Activated CD4-positive, CD25-positive, alpha-beta regulatory T cell treated with anti-CD3 and anti-CD28 coated beads, Interleukin-2, amount 50 U/mL, for 16 hours (primary cell): ENCODE results near the gene SPATA13.
"Not testable (repeated sequence)": the region's sequence is repeated elsewhere in the genome, so short reads cannot be mapped to it uniquely, and the experiment has no call there.

Experiments used
- DNase-seq: peaks from one replicate; pipeline ENCODE4 v3.0.0-alpha.2; 2020; ENCODE audit warnings: low read depth, low spot score

The SPATA13 gene

DNA sequence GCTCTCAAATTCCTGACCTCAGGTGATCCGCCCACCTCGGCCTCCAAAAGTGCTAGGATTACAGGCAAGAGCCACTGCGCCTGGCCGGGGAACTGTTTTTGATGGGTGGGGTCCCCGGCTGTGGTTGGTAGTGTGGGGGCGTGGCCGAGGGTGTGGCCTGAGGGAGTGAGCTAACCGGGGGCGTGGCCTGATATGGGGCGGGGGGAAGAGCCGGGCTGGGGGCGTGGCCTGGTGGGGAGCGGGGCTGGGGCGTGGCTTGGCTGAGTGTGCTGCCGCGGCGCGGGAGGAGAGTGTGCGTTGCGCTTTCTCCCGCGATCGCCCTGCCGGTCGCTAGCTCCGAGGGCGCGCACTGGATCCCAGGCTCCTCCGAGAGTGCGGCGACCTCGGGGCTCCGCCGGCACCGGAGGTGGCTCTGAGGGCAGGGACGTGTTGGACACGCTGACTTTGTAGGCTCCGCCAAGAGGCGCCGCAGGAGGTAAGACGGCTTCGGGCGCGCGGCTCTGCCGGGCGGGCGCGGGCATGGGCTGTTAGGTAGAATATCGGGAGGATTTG lies at the start of gene SPATA13:
SPATA13 (plus strand) TSS at position 263 of the 552 bp plus-strand sequence. CDS start 62,210 bp downstream, outside the sequence.
- peak; percentile 84 for DNase-seq

DNA sequence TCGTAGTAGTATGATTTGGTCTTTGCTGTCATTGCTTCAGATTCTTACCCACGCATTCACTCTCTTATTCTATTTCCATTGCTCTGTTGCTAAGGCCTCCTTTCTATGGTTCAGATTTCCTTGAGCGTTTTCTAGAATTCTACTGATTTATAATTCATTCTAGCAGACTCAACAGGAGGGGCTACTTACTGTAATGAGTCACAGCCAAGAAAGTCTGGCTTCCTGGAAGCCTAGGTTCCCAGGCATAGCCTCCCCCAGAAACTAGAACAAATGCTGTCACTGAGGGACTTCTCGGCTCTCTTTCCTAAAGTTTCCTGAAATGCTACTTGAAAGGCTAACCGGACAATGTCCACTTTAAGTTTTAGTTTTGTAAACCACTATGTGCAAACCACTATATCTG lies 47.7 kb upstream of the SPATA13 start:
- DNase-seq: no peak

DNA sequence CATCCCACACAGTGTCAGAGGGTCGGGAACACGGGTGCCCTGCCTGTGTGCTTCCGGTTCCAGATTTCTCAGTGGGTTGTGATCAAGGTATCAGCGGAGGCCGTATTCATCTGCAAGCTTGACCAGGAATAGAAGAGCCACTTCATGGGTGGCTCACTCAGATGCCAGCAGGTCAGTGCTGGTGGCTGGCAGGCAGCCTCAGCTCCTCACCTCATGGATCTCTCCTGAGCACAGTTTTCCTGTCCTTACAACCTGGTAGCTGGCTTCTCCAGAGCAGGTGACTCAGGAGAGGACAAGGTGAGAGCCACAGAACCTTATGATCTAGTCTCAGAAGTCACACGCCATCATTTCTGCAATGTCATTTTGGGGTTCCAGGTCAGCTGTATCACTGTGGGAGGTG lies 44.8 kb upstream of the SPATA13 start:
- no peak for DNase-seq

DNA sequence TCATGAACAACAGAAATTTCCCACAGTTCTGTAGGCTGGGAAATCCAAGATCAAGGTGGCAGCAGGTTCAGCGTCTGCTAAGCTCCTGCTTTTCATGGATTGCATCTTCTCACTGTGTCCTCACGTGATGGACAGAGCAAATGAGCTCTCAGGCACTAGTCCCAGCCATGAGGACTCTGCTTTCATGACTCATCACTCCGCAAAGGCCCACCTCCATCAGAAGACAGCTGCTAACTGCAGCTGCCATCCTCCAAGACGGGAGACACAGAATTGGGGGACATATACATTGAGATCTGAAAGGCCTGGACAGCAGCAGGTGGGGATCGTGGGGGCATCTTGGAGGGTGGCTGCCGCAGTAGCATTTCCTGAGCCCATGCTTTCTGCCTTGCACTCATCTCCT lies 44.4 kb upstream of the SPATA13 start:
- DNase-seq: no peak

DNA sequence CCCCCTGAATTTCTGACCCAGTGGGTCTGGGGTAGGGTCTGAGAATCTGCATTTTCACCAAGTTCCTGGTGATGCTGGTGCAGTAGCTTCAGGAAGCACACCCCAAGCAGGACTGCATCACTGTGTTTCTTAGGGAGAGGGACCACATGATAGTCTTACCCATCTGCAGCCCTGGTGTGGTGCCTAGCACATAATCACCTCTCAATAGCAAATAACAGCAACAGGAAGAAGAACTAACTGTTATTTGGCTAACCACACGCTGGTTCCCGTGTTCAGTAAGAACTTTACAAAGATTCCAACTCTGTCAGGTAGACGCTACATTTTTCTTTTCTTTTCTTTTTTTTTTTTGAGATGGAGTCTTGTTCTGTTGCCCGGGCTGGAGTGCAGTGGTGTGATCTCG lies 41.9 kb upstream of the SPATA13 start:
- DNase-seq: no peak

DNA sequence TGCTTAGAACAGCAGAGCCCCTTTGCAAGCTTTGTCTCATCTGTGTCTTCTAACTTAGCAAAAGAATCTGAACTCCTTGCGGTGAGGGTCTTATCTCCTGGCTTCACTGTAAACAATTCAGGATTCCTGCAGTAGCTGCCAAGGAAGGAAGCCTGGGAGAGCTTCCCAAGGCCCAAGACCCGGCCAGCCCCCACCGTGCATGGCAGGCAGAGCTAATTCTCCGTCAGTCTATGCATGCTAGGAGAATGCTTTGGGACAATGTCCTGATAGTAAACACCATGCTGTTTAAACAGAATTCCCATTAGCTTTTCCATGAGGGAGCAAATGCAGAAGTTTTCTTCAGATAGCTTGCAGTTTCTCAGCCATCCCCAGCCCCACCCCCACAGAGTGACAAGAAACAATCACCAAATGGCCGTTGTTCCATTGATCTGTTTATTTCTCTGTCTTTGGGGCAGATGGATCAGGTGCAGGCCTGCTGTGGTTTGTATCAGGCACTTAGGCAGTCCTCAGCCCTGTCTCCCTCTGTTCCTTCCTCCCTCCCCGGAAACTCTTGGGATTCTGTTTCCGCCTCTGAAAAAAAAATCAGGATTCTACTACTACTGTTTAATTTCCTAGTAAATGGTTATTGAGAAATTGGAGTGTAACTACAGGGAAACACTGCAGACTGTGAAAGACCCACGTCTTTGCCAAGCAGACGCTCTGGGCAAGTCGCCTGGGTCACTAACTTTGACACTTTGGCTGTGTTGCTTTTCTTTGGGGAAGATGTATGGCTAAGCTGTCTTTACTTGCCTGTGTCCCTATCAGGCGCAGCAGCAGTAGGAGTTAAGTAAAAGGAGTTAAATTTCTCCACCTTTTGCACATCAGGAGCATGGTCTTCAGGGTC lies 40.7 kb upstream of the SPATA13 start:
- DNase-seq: no peak

DNA sequence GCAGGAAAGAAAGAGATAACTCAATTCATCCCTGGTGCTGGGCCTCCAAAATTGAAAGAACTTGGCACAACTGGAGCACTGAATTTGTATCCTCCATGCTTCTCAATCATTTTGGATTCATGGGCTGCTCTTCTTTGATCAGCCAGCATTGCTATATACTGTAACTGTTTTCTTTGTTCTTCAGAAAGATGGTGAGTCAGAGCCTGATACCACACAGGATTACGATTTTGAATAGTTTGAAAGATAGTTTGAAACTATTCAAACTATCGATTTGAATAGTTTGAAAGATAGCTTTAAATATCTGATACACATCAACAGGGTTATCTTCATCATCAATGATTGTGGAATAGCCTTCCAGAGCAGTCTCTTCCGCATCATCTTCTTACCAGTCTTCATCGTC lies 38.5 kb upstream of the SPATA13 start:
- DNase-seq: not testable (repeated sequence)

DNA sequence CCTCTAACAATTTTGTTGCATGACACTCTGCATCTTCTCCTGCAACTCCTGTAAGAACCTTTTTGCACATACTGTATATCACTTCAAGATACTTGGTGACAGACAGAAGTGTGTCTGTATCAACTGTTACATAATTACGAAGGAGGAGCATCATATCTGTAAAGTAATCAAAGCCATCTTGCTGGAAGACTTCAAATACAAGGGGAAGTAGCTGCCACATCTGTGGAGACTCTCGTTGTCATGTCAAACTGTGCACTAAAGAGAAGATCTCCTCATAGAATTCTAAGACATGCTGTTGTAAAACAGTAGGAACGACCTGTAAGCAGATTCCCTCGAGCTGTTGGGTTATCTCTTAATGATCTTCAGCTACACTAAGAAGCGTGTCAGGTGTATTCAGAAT lies 38.0 kb upstream of the SPATA13 start:
- DNase-seq: no peak

DNA sequence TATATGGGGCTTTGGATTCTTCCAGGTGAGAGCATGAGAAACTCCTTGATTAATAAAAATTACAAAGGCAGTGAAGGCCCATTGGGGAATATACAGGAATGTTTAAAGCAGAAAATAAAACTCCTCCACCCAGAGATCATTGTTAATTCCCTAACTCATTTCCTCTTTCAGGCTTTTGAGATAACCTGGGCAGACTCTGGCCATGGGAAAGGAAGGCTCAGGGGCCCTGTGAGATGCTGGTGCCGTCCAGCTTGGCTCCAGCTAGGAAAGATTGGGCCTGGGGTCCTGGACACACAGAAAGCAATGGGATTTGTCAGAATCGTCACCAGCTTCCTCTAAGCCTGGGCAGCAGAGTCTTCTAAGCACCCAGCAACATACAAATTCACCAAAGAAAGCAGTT lies 36.8 kb upstream of the SPATA13 start:
- no peak for DNase-seq

DNA sequence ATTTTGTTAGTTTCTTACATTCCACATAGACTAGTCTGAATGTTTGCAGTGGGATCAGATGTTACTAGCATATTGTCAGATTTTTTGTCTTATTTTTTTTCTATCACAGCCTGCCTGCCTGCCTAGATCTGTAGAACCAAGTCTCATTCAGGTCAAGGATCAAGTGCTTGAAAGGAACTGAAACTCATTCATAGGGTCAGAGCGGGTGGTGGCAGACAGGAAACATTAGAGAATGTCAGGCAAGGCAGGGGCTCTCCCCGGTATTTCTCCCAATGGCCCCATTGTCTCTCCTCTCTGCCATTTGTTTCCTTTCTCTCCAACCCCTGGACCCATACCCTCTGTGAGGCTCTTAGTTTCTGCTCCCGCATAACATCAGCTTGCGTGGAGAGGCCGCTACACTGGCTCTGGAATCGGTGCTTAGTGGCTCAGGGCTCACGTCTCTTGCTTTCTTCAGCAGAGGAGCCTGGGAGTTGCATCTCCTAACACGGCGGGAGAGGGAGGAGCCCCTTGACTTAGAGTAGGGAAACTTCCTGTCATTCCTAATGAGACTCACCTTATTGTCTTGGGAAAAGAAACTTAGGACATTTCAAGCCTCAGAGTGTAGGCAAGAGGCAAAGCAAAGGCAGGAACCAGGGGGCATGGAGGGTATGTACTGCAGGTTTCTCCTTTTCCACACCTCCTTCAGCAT lies 35.6 kb upstream of the SPATA13 start:
- DNase-seq: no peak

DNA sequence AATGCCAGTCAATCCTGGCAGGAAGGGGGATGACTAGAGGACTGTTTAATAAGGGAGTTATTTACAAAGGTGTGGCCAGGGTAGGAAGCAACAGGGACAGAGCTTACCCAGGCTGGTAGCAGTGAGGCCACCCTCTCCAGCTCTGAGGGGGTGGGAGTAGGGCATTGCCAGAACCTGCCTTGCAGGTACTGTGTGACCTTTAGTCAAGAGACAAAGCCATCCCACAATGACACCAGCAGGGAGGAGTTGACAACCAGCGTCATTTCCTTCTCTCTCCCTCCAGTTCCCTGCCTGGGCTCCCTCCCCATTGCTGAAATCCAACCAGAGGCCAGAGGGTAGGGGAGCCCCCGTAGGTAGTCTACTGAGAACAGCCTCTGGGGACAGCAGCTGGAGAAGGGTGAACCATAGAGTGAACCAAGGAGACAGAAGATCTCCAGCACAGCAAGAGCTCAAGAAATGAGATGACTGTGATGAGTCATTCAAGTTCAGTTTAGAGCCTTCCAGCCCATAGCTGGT lies 33.3 kb upstream of the SPATA13 start:
- no peak for DNase-seq

DNA sequence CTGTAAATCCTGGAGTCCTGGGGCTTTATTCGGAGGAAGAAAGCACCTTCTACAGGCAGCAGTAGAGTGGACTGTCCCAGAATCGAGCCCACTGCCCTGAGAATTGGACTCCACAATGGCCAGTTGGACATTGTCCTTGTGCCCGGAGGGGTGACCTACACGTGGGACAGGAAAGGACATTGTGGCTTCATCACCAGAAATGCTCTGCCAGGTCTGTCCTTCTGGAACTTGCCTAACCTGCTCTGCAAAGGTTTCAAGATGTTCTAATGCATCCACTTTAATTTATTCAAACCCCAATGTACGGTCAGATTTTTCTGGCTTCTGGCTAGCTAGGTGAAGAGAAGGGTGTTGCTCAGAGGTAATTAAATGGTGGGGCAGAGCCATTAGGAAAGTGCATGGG lies 32.4 kb upstream of the SPATA13 start:
- DNase-seq: no peak

DNA sequence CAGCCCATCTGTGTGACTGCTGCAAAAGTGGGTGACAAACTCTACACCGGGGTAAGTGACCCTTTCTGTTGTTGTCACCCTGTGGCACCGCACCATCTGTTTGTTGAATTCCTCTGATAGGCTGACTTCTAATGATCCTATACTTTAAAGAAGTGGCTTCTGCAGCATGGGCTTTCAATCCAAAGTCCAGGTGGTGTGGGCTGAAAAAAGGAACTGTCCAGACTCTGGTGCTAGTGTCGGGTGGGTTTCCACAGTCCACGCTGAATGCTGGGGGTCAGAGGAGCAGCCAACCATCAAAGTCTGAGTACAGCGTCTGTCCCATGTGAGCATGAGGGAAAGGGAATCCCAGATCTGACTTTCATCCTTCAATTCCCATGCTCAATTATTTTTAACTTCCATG lies 31.6 kb upstream of the SPATA13 start:
- no peak for DNase-seq

DNA sequence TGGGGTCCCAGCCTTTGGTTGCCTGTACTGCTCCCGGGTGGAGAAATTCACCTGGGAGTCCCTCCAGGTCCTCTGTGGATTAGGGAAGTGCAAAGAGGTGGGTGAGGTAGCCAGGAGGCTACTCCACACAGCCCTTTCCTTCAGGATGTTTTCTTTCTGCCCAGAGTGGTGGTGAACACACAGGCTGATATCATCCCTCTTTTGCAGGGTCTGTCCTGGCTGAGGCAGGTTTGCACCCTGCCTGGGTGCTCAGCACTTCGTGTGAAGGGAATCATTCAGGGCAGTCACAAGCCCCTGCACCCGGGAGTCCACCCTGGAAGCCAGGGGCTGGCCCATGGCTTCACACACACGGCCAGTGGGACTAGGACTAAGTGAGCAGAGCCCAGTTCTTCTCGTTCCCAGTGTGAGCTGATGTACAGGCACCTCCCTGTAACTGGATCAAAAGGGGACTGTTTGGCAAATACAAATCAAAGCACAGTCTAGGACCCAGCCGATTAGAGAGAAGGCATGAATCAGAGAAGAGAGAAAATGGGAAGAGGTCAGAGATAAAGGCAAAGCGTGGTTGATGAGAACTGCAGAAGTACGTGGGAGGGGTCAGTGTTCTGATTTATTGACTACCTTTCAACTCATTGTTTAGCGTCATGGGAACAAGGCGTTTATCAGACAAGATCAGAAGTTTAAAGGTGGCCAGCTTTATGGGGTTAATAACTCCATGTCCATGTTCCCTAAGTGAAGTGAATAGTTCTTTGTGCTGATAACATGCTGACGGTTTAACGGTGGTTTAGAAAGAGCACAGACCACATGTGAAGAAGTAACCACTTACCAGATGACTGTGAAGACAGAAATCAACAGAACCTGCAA lies 30.4 kb upstream of the SPATA13 start:
- no peak for DNase-seq

DNA sequence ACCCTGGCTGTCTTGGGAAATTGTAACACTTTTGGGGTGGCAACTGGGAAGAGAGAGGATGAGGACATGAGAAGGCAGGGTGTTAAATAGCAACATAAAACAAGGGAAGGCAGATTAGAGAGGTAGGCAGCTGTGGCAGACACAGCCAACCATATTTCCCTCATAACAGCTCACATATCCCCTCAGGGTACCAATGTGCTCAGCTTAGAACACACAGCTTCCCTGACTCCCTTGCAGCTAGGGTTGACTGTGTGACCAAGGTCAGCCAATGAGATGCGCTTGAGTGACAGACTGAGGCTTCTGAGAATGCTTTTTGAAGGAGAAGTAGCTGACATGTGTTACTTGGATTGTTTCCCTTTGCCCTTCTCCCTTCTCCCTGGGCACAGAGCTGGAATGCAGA lies 28.8 kb upstream of the SPATA13 start:
- DNase-seq: no peak

DNA sequence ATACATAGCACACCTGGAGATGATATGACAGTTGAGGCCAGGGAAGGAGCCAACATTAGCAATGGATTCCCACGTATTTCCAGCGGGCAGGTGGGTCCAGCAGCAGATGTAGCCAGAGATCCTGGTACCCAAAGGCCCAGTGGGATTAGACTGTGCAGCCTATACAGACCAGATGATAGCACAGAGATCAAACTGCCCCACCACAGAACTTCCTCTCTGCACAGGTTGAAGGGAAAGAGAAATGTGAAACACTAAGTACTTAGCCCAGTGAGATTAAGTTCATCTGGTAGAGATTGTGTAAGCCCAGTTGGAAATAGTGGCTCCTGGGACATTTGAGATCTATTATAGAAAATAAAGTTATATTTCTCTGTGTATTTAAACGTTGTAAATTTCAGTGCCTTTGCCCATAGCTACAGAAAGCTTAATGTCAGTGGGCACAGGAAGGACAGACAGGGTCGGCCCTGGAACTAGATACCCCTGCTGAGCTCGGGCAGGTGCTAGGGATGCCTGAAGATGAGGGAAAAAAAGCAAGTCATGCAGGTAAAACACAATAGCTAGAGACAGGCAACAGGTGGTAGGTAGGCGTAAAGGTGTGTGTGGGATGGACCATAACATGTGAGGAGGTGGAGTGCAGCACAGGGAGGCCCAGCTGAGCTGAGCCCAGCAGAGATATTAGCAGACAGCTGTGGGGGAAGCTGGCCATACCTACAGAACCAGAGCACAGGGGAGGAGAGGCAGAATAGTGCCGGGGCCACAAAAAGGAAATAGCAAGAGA lies 27.3 kb upstream of the SPATA13 start:
- no peak for DNase-seq

DNA sequence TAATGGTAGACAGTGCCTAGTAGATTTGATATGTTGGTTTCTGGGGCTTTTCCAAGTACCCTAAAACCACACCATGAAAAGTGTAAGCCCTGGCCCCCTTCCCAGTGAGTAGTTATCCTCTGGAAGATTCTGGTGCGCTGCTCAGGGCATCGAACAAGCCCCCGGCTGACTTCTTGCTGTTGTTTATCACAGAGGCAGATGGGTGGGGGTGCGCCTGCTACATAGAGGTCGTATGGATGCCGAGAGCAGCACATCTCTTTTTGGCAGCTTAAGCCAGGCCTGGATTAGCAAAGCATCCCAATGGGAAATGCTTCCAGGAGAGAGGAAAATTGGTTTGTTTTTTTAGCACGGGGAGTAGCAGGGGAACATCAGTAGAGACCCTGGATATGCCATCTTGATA lies 26.3 kb upstream of the SPATA13 start:
- DNase-seq: no peak

DNA sequence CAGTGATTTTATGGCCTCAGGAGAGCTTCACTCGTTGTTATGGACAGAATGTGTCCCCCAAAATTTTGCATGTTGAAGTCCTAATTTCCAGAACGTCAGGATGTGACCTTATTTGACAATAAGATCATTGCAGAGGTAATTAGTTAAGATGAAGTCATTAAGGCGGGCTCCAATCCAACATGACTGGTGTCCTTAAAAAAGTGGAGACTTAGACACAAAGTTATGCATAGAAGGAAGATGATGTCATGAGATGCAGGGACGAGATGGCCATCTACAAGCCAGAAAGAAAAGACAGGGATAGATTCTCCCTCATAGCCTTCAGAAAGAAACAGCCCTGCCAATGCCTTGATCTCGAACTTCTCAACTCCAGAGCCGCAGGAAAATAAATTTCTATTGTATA lies 25.8 kb upstream of the SPATA13 start:
- no peak for DNase-seq

DNA sequence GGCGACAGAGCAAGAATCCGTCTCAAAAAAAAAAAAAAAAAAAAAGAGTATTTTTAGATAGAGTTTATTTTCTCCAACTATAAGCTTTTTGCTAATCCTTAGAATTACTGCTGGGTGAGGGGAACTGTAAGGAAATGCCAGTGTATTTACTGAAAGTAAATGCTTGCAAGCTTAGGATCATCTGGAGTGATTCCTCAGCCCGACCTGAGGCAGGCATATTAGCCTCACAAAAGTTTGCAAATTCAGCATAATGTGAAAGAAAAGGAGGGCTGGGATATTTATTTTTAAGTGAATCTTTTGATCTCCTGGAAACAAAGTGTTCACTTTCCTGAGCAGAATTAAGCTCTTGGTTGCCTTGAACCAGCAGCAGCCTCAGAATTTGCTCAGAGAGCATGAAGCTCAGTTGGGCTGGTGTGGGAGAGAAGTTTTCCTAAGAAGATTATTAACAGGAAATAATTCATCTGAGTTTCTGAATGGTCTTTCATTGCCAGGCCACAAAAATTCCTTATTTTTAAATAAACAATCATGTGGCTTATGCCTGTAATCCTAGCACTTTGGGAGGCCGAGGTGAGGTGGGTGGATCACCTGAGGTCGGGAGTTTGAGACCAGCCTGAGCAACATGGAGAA lies 24.7 kb upstream of the SPATA13 start:
- no peak for DNase-seq

DNA sequence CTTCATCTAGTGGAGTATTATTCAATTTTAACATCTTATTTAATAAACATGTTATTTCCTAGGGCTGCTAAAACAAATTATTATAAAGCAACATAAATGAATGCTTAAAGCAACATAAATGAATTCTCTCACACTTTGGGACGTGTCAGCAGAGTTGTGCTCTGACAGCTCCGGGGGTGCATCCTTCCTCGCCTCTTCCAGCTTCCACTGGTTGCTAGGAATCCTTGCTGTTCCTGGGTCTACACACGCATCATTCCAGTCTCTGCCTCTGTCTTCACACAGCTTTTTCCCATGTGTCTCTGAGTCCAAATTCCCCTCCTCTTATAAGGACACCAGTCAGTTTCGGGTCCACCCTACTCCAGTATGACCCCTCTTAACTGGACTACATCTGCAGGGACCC lies 21.6 kb upstream of the SPATA13 start:
- no peak for DNase-seq
